HG03139 (cell line): ENCODE measurements around the gene UBE2J2.
"Not testable (repeated sequence)": the region's sequence is repeated elsewhere in the genome, so short reads cannot be mapped to it uniquely, and the experiment has no call there.

Experiments
- ATAC-seq: cut with Tn5 transposase; IDR thresholded peaks from one replicate; pipeline ENCODE4 v1.9.1; 2021; ENCODE audit not compliant: unreplicated experiment

Gene UBE2J2

DNA sequence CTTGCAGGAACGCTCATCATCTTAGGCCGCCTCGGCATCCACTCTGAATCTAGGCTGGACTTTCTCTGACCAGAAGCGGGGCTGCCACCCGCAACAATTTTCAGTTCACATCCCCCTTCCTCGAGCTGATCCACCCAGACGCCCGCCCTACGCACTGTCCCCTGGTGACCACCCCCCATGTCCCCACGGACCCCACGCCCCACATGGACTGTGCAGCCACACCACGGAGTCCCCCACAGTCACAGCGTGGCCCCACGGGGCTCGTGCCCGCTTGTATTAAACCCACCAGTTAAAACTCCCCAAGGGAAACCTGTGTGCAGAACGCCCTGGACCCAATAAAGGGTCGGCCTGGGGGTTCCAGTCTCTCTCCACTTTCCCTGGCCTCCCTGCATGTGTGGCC lies 14.1 kb downstream of the UBE2J2 start:
- no peak for ATAC-seq

DNA sequence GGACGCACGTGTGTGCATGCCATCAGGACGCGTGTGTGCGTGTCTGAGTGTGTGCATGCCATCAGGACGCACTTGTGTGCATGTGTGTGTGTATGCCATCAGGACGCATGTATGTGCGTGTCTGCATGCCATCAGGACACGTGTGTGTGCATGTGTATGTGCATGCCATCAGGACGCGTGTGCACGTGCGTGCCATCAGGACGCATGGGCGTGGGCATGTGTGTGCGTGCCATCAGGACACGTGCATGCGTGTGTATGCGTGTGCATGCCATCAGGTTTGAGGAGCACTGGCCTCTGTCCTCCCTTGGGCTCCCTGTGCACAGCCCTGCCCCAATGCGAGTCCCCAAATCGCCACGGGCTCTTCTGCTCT lies 14.6 kb downstream of the UBE2J2 start:
- ATAC-seq = no peak

DNA sequence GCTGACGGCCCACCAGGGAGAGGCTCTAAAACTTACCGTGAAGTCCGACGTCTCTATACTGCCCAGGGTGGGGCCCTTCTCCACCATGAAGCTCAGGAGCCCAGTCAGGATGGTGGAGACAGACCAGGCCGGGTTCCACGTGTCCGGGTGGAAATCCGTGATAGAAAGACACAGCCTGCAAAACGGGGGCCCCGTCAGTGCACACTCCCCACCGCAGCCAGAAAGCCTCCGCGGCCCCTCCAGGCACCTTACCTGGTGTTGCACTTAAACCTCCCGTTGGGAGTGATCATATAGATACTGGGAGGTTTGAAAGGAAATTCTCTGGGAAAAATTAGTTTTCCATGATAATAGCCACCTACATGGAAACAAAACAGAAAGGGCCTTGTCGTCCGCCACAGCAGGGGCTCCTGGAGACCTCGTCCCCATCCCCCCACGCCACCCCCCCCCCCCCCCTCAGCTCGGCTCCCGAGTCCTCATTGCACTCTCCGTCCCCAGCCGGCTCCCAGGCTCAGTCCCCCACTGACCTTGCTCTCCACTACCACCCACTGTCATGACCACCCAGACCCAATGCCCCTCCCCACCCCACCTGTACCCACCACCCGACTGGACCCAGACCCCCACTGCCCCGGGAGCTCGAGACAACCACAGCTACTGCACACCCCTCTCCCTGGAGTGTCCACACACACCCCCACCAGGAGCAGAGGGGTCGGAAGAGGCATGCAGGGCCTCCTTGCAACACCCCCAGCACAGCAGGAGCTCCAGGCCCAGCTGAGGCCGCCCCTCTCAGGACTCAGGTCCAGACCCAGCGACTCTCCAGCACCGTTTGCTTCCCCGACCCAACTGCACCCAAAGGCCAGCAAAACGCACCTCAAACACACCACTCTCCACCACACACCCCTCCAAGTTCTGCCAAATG lies 16.4 kb downstream of the UBE2J2 start:
- ATAC-seq = no peak

DNA sequence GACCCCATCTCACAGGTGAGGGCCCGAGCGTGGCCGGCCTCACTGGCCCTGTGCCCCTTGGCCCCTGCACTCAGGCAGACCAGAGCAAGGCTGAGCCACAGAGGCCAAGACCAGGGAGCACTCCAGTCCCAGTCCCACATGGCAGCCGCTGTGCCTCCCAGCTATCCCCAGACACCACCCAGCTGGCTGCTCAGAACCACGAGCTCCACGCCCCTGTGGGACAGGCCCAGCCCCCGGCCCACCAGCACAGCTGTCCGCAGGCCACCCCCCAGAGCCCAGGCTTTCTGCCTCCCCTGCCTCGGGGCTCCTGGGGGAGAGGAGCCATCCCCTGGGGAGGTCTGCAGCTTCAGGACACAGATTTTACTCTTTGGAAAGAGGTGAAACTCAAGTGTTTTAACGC lies 18.0 kb downstream of the UBE2J2 start:
- no peak for ATAC-seq

DNA sequence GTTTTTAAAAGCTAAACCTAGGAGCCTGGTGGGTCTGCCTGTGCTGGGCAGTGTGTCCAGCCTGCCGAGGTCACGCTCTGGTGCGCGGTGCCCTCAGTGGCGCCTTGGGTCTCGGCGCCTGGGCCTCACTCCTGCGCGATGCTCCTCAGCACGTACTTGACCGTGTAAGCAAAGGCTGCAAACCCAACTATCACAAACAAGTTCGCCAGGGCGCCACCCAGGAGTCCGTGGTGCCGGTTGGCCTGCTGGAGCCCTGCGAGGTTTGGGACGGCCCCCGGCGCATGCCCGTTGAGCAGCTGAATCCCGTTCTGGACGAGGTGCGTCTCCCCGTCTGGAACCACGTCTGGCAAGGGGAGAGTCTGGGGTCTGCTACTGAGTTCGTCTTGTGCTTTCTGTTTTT lies 18.6 kb downstream of the UBE2J2 start:
- no peak for ATAC-seq

DNA sequence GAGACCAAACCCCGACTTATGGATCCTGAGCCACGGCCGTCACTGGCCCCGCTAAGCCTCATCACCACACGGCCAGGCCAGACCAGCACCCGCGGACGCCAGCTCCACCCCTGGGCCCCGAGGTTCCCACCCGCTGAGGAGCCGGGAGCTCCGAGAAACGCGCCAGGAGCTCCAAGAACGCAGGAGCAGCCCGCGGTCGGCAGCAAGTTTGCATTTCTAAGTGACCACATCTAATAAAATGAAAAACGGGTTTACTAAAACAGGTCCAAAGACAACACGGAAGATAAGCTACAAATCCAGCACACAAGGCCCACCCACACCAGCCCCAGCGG lies 19.0 kb downstream of the UBE2J2 start:
- no peak for ATAC-seq

DNA sequence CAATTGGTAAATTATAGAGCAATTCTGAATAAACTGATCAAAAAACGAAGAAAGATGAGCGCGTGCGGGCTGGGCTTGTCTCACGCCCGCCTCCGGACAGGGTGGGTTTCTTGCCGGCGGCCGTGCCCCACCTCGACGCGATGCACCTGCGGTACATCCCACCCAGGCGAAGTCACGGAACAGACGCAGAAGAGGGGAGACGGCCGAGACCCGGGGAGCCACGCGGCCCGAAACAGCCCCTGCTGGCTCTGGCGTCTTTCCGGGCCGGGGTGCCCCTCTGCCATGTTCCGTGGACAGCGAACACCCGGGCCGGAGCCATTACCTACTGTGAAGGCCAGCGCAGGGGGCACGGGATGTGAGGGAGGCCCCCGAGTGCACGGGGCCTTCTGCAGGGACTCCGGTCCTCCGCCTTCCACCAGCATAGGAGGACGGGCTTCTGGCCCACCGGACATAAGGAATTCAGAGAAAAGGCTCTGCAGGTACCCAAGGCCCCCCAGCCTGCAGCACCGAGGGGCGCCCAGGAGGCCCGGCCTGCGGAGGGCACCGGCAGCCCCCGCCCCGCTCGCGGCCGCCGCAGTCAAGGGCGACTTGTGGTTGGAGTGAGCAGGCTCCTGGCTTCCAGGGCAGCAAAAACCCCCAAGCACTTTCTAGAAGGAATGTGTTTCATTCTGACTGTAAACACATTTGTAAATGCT lies 19.5 kb downstream of the UBE2J2 start:
- ATAC-seq = no peak

DNA sequence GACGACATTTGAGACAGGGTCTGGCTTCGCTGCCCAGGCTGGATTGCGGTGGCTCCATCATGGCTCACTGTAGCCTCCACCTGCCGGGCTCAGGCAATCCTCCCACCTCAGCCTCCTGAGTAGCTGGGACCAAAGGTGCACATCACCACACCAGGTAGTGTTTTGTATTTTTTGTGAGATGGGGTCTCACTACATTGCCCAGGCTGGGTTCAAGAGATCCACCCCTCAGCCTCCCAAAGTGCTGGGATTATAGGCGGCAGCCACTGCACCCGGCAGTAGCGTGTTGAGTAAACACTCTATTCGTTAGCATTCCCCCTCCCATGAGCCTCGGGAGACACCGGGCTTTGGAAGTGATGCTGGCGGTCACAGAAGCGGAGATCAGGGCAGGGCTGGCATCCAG lies 20.3 kb downstream of the UBE2J2 start:
- no peak for ATAC-seq

DNA sequence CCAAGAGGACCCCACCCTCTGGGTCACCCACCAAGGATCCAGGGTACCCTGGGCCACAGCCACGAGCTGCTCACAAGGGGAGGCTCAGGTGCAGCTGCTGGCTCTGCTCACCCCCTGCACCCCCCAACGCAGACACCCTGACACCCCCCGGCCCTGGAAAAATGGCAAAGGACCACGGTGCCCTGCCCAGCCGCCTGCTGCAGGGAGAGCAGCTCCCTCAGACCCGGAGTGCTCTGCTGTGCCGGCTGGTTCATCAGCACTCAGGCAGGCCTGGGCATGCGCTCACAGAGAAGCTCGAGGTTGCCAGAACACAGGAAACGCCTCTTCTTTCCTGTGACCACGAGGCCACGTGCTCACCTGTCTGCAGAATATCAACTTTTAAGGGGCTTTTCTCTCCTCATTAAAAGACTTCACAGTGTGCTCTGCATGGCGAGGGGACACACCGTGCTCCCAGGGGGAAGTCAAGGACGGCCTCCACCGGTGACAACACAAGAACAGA lies 22.8 kb downstream of the UBE2J2 start:
- no peak for ATAC-seq

DNA sequence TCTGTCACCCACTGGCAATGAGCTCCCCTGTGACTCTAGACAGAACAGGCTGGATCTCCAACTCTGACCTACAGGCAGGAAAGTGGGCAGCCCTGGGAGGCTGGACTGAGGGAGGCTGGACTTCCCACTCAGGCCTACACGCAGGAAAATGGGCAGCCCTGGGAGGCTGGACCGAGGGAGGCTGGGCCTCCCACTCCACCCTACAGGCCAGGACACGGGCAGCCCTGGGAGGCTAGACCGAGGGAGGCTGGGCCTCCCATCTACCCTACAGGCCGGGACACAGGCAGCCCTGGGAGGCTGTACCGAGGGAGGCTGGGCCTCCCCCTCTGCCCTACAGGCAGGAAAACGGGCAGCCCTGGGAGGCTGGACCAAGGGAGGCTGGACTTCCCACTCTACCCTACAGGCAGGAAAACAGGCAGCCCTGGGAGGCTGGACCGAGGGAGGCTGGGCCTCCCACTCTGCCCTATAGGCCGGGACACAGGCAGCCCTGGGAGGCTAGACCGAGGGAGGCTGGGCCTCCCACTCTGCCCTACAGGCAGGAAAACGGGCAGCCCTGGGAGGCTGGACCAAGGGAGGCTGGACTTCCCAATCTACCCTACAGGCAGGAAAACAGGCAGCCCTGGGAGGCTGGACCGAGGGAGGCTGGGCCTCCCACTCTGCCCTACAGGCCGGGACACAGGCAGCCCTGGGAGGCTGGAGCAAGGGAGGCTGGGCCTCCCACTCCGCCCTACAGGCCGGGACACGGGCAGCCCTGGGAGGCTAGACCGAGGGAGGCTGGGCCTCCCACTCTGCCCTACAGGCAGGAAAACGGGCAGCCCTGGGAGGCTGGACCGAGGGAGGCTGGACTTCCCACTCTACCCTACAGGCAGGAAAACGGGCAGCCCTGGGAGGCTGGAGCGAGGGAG lies 25.4 kb downstream of the UBE2J2 start:
- ATAC-seq = not testable (repeated sequence)

DNA sequence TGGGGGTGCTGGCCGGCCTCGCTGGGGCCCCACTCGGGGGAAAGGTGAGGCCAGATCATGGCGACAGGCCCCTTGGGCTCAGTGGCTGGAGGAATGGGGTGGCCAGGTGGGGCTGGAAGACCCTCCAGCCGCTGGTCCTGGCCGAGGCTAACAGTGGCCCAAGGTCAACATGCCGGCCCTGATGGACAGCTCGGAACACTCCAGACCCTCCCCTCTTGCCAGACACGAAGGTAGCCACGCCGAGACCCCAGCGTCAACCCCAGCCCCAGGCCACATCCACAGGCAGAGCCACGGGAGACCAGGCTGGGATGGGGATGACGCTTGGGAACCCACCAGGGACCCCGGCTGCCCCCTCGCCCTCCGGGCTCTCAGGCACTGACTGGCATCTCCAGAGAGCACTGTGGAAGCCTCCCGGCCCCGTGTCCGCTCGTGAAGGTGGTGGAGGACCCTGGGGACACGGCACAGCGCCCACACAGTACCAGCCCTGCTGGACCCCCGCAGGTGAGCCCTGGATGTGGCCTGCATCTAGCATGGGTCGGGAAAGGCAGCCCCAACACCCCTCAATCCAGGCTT lies 26.2 kb downstream of the UBE2J2 start:
- ATAC-seq = no peak

DNA sequence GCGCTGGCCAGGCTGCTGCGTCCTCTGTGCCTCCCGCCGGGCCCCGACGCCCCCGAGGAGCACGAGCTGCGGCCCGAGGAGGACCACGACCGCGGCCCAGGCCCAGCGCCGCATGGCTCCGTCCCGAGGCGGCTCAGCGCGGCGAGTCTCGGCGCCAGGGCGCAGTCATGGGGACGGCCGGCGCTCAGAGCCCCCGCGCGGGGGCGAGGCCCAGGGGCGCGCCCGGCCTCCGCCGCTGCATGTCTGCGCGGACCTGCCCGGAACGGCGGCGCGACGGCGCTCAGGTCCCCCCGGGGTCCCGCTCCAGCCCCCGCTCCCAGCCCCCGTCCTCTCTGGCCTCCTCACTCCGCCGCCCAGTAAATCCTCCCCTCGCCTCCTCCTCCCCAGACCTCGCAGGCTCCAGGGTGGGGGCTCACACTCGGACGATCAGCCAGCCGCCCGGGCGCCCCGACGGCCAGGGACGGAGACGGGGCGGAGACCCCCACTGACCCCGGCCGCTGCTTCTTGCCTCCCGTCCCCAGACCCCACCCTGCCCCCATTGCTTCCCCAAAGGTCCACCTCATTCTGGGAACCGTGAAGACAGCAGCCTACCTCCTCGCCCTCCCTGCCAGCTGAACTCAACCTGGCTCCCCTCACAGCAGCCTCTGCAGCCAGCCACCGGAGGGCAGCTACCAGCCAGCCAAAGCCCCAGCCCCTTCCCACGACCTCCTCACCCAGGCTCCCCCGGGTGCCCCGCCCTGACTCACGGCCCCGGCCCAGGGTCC lies 26.9 kb downstream of the UBE2J2 start, which contains the start of gene C1QTNF12:
C1QTNF12 (minus strand) TSS at position 146 of the 764 bp plus-strand sequence; CDS start at position 114, 32 bp downstream.
- no peak for ATAC-seq

DNA sequence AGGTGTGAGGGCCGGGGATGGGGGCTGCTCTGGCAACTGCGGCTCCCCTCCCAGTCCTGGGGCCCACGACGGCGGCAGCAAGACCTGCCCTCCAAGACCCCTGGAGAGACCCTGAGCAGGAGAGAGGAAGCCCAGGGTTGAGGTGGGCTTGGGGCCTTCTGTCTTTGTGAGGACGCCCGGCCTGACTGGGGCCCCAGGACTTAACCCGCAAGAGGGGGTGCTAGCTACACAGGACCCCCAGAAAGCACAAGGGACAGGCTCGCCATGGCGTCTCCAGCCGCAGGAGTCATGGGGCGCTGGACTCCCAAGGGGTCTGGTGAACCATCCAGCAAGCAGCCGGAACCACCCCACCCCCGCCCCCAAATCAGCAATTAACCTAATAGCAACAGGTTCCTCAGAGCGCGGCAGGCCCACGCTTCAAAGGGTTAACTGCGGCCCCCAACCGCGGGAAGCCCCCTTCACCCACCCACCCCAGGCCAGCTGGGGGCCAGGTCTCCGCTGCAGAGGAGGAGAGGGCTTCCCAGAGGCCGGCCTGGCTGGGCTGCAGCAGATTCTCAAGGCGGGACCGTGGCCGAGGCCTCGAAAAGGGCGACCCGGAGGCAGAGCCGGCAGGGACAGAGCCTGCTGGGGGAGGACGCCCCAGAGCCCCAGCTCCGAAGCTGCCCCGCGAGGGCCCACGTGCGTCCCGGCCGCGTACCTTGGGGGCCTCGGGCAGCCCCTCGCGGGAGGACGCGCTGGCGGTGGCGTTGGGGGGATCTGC lies 27.7 kb downstream of the UBE2J2 start:
- ATAC-seq = no peak

DNA sequence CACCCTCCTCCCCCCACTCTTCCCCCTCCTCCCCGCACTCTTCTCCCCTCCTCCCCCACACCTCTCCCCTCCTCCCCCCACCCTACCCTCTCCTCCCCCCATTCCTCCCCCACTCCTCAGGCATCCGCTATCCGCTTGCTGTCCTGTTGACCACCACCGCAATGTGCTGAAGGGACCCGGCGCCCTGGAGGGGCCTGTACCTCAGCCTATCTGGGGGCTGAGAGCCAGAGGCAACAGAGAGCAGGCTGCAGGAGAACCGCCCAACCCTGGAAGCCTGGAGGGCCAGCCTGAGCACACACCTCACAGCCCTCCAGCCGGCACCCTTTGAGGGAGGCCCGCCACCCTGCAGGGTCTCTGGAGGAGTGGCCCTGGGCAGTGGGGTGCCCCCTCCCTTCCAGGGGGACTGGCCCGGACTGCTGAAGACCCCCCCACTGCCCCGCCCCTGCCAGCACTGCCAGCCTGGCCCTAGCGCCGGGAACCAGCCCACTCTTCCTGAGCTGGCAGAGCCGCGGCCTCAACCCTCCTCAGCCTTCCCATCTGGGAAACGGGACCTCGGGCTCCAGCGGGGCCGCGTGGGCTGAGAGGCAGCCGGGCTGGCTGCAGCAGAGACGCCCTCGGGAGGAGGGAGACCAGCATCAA lies 28.4 kb downstream of the UBE2J2 start:
- no peak for ATAC-seq

DNA sequence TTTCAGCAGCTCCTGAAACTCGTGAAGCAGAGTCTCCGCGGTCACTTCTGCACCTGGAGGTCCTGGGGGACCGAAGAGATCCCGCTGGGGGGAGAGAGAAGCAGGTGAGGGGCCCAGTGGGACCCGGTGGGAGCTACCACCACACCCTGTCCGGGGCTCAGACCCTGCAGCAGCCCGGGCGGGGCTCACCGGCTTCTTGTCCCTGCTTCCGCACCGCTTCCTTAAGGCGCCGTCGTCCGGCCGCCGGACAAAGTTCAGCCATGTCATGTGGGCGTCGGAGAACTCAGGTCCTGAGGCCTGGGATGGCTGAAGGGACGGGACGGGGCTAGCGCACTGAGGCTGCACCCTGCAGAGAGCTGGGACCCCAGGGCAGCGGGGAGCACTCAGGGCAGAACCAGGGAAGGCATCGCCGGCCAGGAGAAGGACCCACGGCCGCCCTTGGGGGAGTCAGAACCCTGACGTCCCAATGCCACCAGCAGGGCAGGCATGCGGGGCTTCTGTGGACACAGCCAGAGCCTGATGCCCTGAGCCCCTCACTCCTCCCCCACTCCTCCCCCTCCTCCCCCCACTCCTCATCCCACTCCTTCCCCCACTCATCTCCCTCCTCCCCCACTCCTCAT lies 29.4 kb downstream of the UBE2J2 start:
- no peak for ATAC-seq

DNA sequence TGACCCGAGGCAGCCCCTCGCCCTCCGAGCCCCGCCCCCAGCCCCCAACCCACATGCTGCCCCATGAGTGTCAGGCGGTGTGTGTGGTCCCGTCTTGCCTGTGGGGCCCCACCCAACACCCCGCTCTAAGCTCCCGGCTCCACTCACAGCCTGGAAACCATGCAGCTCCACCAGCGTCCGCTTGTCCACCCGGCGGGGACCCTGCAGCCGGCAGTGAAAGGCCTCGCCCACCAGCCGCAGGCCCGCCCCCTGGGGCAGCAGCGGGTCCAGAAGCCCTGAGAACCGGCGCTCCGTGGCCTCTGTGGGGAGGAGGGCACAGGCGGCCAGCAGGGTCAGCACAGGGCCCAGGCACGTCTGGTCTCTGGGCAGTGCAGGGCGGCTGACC lies 29.9 kb downstream of the UBE2J2 start:
- ATAC-seq = no peak

DNA sequence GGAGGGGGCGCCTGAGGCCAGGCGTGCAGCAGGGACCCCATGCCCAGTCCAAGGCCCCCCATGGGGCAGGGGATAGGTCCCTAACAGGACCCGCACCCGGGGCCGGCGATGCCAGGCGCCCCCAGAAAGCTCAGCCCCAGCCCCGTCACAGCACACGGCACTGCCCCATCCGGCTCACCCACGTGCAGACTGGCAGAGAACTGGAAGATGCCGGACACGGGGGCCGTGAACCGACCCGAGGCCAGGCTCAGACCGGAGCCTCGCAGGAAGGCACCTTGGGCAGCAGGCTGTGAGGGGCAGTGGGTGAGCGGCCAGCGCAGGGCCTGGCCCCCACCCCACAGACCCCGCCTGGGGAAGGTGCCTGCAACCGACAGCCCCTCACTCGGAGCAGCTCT lies 30.4 kb downstream of the UBE2J2 start:
- no peak for ATAC-seq

DNA sequence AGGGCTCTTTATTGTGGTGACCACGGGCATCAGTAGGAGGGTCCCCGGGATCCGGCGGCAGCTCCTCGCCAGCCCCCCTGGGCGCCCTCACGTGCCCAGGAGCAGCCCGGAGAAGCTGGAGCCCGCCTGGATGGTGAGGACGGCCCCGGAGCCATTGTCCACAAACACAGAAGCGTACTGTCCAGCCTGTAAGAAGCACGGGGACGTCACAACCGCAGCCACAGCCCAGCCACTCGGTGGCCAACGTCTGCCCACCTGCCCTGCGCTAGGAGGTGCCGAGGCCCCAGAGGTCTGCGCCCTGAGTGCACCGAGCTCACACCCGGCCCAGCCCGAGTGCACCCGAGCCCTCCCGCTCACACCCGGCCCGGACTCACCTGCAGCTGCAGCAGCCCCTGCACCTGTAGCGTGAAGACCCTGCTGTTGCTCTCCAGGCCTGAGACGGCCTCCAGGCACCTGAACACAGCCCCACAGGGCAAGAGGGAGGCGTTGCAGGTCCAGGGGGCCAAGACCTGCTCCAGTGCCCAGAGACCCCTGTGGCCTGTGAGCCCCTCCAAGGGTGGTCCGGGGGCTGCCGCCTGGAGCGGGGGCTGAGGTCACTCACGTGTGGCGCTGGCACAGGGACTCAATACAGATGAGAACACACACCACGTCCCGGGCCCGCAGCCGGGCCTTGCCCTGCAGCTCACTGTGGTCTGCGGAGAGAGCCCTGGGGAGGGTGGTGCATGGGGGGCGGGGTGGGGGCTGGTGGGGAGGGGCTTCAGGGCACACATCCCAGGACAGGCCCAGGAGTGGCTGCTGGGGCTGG lies 31.0 kb downstream of the UBE2J2 start:
- no peak for ATAC-seq
